Endothelial cell of umbilical vein (primary cell): ENCODE results near the gene SLC39A13. TPM values are rescaled to one million over a fixed set of nuclear protein-coding genes. Genes with fewer than 3 reads are reported as not detected.

ENCODE experiments used
- BruUV-seq: library from RNA; stranded (reverse); fragments of 400-500 nt; replicated peaks from 2 replicates; lab custom pipeline; 2021; lab: Mats Ljungman, UMichigan
- CTCF ChIA-PET: fragments of 300-600, 350-600 bp; sonication (Branson Sonifier 250); formaldehyde crosslinking; loops from one replicate; lab custom pipeline; 2021; ENCODE audit warnings: antibody characterized with exemption, inconsistent platforms; lab: Charles Lee
- POLR2A ChIA-PET: fragments of 300-600, 350-600 bp; sonication (Branson Sonifier 250); formaldehyde crosslinking; loops from one replicate; lab custom pipeline; 2021; ENCODE audit warnings: antibody characterized with exemption, inconsistent platforms; lab: Charles Lee
- DNase-seq: peaks from one replicate; pipeline ENCODE4 v3.0.0-alpha.2; 2011; ENCODE audit warnings: low read depth, low spot score
- FAIRE-seq: peaks from 2 replicates; lab custom pipeline; 2011; peaks lifted over from hg19 to GRCh38; lab: Jason Lieb, UNC
- H2AFZ ChIP-seq: 2 replicates; pipeline ENCODE4 v1.6.0; 2012; ENCODE audit warnings: low read depth, low read length, control low read depth, inconsistent platforms
- H3K27ac ChIP-seq: 2 replicates; pipeline ENCODE4 v1.5.1; 2011; ENCODE audit warnings: low read depth, mild to moderate bottlenecking, control low read depth, low read length, moderate library complexity; ENCODE audit not compliant: insufficient read depth
- H3K27me3 ChIP-seq, 2 experiments: 2 replicates each; pipeline versions ENCODE4 v1.6.0 to v1.6.1; 2011; ENCODE audit warnings: low read length in 2 of 2, mixed read lengths in 1 of 2; ENCODE audit not compliant: control insufficient read depth in 2 of 2, insufficient read depth in 2 of 2
- H3K36me3 ChIP-seq, 2 experiments: 2 replicates in 1 of 2; 3 replicates in 1 of 2; pipeline ENCODE4 v1.5.1; 2011; ENCODE audit warnings: low read length in 2 of 2, mild to moderate bottlenecking in 1 of 2, moderate library complexity in 1 of 2; ENCODE audit not compliant: control insufficient read depth in 2 of 2, insufficient read depth in 2 of 2; ENCODE audit errors: extremely low read depth in 1 of 2
- H3K4me1 ChIP-seq: 3 replicates; pipeline ENCODE4 v1.5.1; 2011; ENCODE audit warnings: mild to moderate bottlenecking, low read length; ENCODE audit not compliant: control insufficient read depth, insufficient read depth; ENCODE audit errors: extremely low read depth
- H3K4me2 ChIP-seq: 2 replicates; pipeline ENCODE4 v1.6.1; 2011; ENCODE audit warnings: low read length, control low read depth, mixed read lengths; ENCODE audit not compliant: insufficient read depth
- H3K4me3 ChIP-seq, 3 experiments: fragments of 200-600 bp in 1 of 3; sonication (generic), shearing (Covaris generic) in 1 of 3; replicated peaks in 1 of 3; 2 replicates each; pipeline ENCODE4 v1.5.1; 2011 to 2016; ENCODE audit warnings: control low read depth in 3 of 3, low read length in 3 of 3, mild to moderate bottlenecking in 2 of 3, inconsistent platforms in 1 of 3, low read depth in 1 of 3, moderate library complexity in 1 of 3; ENCODE audit not compliant: insufficient read depth in 1 of 3
- H3K79me2 ChIP-seq: 2 replicates; pipeline ENCODE4 v1.6.0; 2012; ENCODE audit warnings: low read length, inconsistent platforms; ENCODE audit not compliant: control insufficient read depth, insufficient read depth
- H3K9ac ChIP-seq: replicated peaks from 2 replicates; pipeline ENCODE3; 2011; ENCODE audit warnings: low read length, control low read depth; ENCODE audit not compliant: insufficient read depth; ENCODE audit errors: extremely low read depth
- H3K9me1 ChIP-seq: replicated peaks from 3 replicates; pipeline ENCODE4 v1.6.0; 2011; ENCODE audit warnings: mild to moderate bottlenecking, low read length; ENCODE audit not compliant: control insufficient read depth, insufficient read depth; ENCODE audit errors: extremely low read depth
- H3K9me3 ChIP-seq: replicated peaks from 2 replicates; pipeline ENCODE4 v1.5.1; 2012; ENCODE audit warnings: low read length, inconsistent platforms; ENCODE audit not compliant: control insufficient read depth, insufficient read depth
- H4K20me1 ChIP-seq: replicated peaks from 2 replicates; pipeline ENCODE3; 2011; ENCODE audit warnings: mild to moderate bottlenecking, low read length; ENCODE audit not compliant: control insufficient read depth, insufficient read depth; ENCODE audit errors: extremely low read depth
- EZH2 ChIP-seq: IDR thresholded peaks from 2 replicates; pipeline ENCODE4 v1.6.1; 2012; ENCODE audit warnings: borderline replicate concordance, low read depth, mild to moderate bottlenecking, moderate library complexity, low read length, inconsistent platforms; ENCODE audit not compliant: severe bottlenecking
- FOS ChIP-seq: IDR thresholded peaks from 2 replicates; pipeline ENCODE4 v1.6.1; 2011; ENCODE audit warnings: mild to moderate bottlenecking, low read length, moderate library complexity, borderline replicate concordance; ENCODE audit not compliant: insufficient read depth
- GATA2 ChIP-seq: IDR thresholded peaks from 2 replicates; pipeline ENCODE4 v1.7.0; 2011; ENCODE audit warnings: low read depth, mild to moderate bottlenecking, moderate library complexity, mixed read lengths, low read length; ENCODE audit not compliant: insufficient read length, insufficient read depth
- JUN ChIP-seq: IDR thresholded peaks from 2 replicates; pipeline ENCODE4 v1.6.1; 2011; ENCODE audit warnings: borderline replicate concordance, low read depth; ENCODE audit not compliant: insufficient read length, insufficient read depth
- MYC ChIP-seq: IDR thresholded peaks from one replicate; pipeline ENCODE4 v1.6.1; 2011; ENCODE audit warnings: mild to moderate bottlenecking, low read depth, low read length
- POLR2A ChIP-seq: IDR thresholded peaks from 2 replicates; pipeline ENCODE4 v1.6.1; 2012; ENCODE audit warnings: low read depth, mild to moderate bottlenecking, control low read depth, low read length
- POLR2AphosphoS5 ChIP-seq: IDR thresholded peaks from 2 replicates; pipeline ENCODE4 v1.6.1; 2012; ENCODE audit warnings: low read depth, mild to moderate bottlenecking, control low read depth, low read length, moderate library complexity; ENCODE audit not compliant: insufficient read depth
- dilution Hi-C: fragments of 300-500 bp; cut with MboI; formaldehyde crosslinking; loops from one replicate; pipeline ENCODE4 v1.15.0; 2019; ENCODE audit warnings: low sequenced_read_pairs; ENCODE audit not compliant: extremely low pct_ligation_motif_present
- intact Hi-C: fragments of 100-400 bp; cut with micrococcal nuclease; formaldehyde crosslinking; loops from one replicate; pipeline ENCODE4 v1.10.0; 2022
- polyA plus RNA-seq, 4 experiments: library from polyadenylated mRNA; depleted of rRNA in 3 of 4; stranded (reverse) in 3 of 4; unstranded in 1 of 4; fragments of >200 nt; gene quantifications; 2 replicates each; pipeline versions ENCODE4 v1.2.1 to v1.2.3, GENCODE V29; 2011 to 2012; ENCODE audit warnings: missing spikeins in 1 of 4
- total RNA-seq: library from RNA; stranded (reverse); gene quantifications from 2 replicates; pipeline ENCODE4 v1.2.3, GENCODE V29; 2021
- TF ChIP-seq, protein P1 (sequence below): IDR thresholded peaks from 2 replicates; pipeline ENCODE4 v1.6.1; 2011; ENCODE audit not compliant: insufficient read depth, insufficient read length
- TF ChIP-seq, protein P2 (sequence below), 2 donors: IDR thresholded peaks; 1 replicate in 1 of 2; 2 replicates in 1 of 2; pipeline ENCODE4 v1.5.1; 2011; ENCODE audit warnings: low read length in 2 of 2, mild to moderate bottlenecking in 2 of 2, moderate library complexity in 2 of 2, control low read depth in 1 of 2, inconsistent platforms in 1 of 2, low read depth in 1 of 2; ENCODE audit not compliant: insufficient read depth in 1 of 2; ENCODE audit errors: extremely low read depth in 1 of 2

The SLC39A13 gene
- total and polyA plus RNA-seq, 2 donors (not counting 3 experiments of a cell fraction or from before 2014, with no cell fraction given): 91.9 to 94.3 TPM

DNA sequence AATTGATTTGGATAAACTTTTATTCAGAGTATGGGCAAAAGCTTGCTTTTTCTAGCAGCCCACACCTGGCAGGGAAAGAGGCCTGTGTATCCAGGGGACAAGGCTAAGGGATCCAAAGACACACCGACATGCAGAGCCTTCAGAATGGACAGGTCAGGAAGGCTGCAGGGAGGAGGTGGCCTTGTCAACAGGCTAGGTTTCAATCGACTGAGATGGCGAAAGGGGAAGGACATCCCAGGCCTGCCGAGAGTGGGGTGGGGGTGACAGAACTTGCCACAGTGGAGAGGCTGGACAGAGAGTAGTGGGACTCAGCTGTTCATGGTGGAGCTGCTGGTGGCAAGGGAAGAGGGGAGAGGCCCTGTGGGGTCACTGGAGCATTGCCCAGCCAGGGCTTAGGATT, 5.3 kb upstream of the SLC39A13 start:
- H3K36me3 ChIP-seq: no peaks in the 10 kb centered on the region
- H3K4me2 ChIP-seq: no peak overlapping the region
- ChIA-PET POLR2A (no interaction called here), CTCF (interaction anchor here (8.2 kb wide), 1 partner anchor 30 kb away, joined by 74 read pairs; no protein-coding TSS in a partner anchor)
- H3K79me2 ChIP-seq: no peaks in the 10 kb centered on the region
- no peaks in the 10 kb centered on the region for H3K9me1 ChIP-seq
- H3K4me1 ChIP-seq: peaks cover 19% of the 10 kb centered on the region
- H2AFZ ChIP-seq: no peak overlapping the region
- no peaks in the 10 kb centered on the region for H4K20me1 ChIP-seq
- intact Hi-C loops (no loop called here), dilution Hi-C loops (no loop called here)
- H3K27me3 ChIP-seq: no peaks in the 10 kb centered on the region
- FAIRE-seq (no peak), DNase-seq (no peak)
- BruUV-seq: no TSS peak
- H3K9me3 ChIP-seq: no peaks in the 10 kb centered on the region
- H3K9ac ChIP-seq: no peak overlapping the region
- H3K27ac ChIP-seq: no peak overlapping the region
- TF ChIP-seq POLR2AphosphoS5: no peak
- no peak for TF ChIP-seq MYC
- no peak for TF ChIP-seq GATA2
- TF ChIP-seq POLR2A: no peak
- no peak for TF ChIP-seq FOS
- TF ChIP-seq, protein P1, sequence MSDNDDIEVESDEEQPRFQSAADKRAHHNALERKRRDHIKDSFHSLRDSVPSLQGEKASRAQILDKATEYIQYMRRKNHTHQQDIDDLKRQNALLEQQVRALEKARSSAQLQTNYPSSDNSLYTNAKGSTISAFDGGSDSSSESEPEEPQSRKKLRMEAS: no peak
- TF ChIP-seq EZH2: no peak
- TF ChIP-seq, protein P2, sequence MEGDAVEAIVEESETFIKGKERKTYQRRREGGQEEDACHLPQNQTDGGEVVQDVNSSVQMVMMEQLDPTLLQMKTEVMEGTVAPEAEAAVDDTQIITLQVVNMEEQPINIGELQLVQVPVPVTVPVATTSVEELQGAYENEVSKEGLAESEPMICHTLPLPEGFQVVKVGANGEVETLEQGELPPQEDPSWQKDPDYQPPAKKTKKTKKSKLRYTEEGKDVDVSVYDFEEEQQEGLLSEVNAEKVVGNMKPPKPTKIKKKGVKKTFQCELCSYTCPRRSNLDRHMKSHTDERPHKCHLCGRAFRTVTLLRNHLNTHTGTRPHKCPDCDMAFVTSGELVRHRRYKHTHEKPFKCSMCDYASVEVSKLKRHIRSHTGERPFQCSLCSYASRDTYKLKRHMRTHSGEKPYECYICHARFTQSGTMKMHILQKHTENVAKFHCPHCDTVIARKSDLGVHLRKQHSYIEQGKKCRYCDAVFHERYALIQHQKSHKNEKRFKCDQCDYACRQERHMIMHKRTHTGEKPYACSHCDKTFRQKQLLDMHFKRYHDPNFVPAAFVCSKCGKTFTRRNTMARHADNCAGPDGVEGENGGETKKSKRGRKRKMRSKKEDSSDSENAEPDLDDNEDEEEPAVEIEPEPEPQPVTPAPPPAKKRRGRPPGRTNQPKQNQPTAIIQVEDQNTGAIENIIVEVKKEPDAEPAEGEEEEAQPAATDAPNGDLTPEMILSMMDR (IDR thresholded peaks at IDR 0.05; ENCODE audit: extremely low read depth in 1 of 2, insufficient read depth in 1 of 2, low read depth in 1 of 2, low read length in 2 of 2): no peak
- TF ChIP-seq JUN: no peak
- H3K4me3 ChIP-seq: no peak overlapping the region
